ENCODE measurements around the gene WDR33.

The WDR33 gene

GRCh38 chr2:127670055-127670956 lies 140.7 kb downstream of the WDR33 start:
- DNase-seq: no peak

- no peak for DNase-seq
These were observed 141.9 kb downstream of the WDR33 start for GRCh38 chr2:127669056-127669455.

- DNase-seq: no peak
These were observed 145.6 kb downstream of the WDR33 start for GRCh38 chr2:127665267-127665893.

- no peak for DNase-seq
These were observed 146.1 kb downstream of the WDR33 start for GRCh38 chr2:127664895-127665225.

- DNase-seq: no peak
These were observed 146.7 kb downstream of the WDR33 start for GRCh38 chr2:127664065-127664894.

GRCh38 chr2:127663566-127664064 lies 147.4 kb downstream of the WDR33 start:
- no peak for DNase-seq

- DNase-seq: no peak
These were observed 147.9 kb downstream of the WDR33 start for GRCh38 chr2:127662937-127663565.

GRCh38 chr2:127661949-127662510 lies 148.9 kb downstream of the WDR33 start:
- no peak for DNase-seq

GRCh38 chr2:127661072-127661649 lies 149.8 kb downstream of the WDR33 start:
- no peak for DNase-seq

GRCh38 chr2:127660291-127660578 lies 150.7 kb downstream of the WDR33 start:
- no peak for DNase-seq

GRCh38 chr2:127659408-127660290 lies 151.3 kb downstream of the WDR33 start:
- DNase-seq: no peak

- DNase-seq: no peak
These were observed 152.1 kb downstream of the WDR33 start for GRCh38 chr2:127658641-127659407.

GRCh38 chr2:127658146-127658545 lies 152.8 kb downstream of the WDR33 start:
- no peak for DNase-seq

GRCh38 chr2:127657232-127657595 lies 153.8 kb downstream of the WDR33 start:
- DNase-seq: no peak

GRCh38 chr2:127656569-127657231 lies 154.3 kb downstream of the WDR33 start:
- DNase-seq: no peak

GRCh38 chr2:127655209-127656073 lies 155.5 kb downstream of the WDR33 start:
- no peak for DNase-seq

- no peak for DNase-seq
These were observed 156.2 kb downstream of the WDR33 start for GRCh38 chr2:127654838-127655175.

GRCh38 chr2:127654084-127654837 lies 156.7 kb downstream of the WDR33 start:
- no peak for DNase-seq
